ENCODE results near the gene CPEB4. TPM values are rescaled to one million over a fixed set of nuclear protein-coding genes. Genes with fewer than 3 reads are reported as not detected.

CPEB4 gene
- total RNA-seq, 2 experiments from 2014 or later, result 11.4 to 11.9 TPM

DNA sequence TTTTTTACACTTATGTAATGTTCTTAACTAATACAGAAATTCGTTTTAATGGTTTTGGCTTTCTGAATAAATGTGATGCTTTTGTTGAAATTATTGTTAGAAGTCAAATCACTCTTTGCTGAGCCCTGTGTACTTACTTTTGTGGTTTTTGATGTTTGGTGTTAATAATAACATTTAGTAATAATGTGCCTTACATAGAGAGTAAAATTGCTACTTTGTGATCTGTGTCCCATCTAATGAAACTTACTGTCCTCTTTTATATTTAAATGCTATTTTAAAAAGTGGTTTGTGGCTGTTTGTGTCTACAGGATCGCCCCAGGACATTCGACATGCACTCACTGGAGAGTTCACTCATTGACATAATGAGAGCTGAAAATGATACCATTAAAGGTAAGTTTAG is 22.1 kb downstream of the CPEB4 start:
- intact Hi-C loops (cut with micrococcal nuclease), result no loop called here
- peaks cover 6% of the 10 kb centered on the region for H3K4me1 Mint-ChIP-seq (ENCODE audit: low read depth)
- H3K36me3 Mint-ChIP-seq, result peaks cover 5% of the 10 kb centered on the region
- ChIA-PET POLR2A (no interaction called here), CTCF (no interaction called here)
- H3K9me3 Mint-ChIP-seq, result no peaks in the 10 kb centered on the region
- no peaks in the 10 kb centered on the region for H3K27me3 Mint-ChIP-seq
- H3K27ac Mint-ChIP-seq, result no peak overlapping the region
- no peak overlapping the region for H3K4me3 Mint-ChIP-seq
- DNase-seq, result no peak

DNA sequence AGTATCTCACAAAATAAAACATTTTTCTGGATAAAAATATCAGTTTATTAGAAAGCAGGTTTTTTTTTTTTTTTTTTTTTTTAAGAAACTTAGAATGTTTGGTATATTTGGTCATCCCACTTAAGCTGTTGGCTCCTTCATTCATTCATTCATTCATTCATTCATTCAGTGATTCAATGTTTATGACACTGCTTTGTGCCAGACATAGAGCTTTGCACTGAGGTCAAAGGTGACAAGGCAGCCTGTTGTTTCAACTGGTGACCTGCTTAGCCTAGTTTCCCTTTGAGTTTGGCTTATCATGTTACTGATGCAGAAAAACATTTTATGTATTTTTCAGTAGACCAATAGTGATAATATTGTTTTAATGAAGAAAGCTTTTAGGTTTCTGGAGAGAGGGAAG is 23.5 kb downstream of the CPEB4 start:
- intact Hi-C loops (cut with micrococcal nuclease), result no loop called here
- peaks cover 9% of the 10 kb centered on the region for H3K4me1 Mint-ChIP-seq (ENCODE audit: low read depth)
- no peak for DNase-seq
- H3K4me3 Mint-ChIP-seq, result no peak overlapping the region
- no peaks in the 10 kb centered on the region for H3K9me3 Mint-ChIP-seq
- ChIA-PET POLR2A (no interaction called here), CTCF (interaction anchor here (1.0 to 1.1 kb wide), 2 partner anchors 13 to 296 kb away, joined by 3 read pairs; partner anchors contain the start of gene BOD1)
- no peaks in the 10 kb centered on the region for H3K27me3 Mint-ChIP-seq
- H3K36me3 Mint-ChIP-seq, result peaks cover 5% of the 10 kb centered on the region
- H3K27ac Mint-ChIP-seq, result no peak overlapping the region

DNA sequence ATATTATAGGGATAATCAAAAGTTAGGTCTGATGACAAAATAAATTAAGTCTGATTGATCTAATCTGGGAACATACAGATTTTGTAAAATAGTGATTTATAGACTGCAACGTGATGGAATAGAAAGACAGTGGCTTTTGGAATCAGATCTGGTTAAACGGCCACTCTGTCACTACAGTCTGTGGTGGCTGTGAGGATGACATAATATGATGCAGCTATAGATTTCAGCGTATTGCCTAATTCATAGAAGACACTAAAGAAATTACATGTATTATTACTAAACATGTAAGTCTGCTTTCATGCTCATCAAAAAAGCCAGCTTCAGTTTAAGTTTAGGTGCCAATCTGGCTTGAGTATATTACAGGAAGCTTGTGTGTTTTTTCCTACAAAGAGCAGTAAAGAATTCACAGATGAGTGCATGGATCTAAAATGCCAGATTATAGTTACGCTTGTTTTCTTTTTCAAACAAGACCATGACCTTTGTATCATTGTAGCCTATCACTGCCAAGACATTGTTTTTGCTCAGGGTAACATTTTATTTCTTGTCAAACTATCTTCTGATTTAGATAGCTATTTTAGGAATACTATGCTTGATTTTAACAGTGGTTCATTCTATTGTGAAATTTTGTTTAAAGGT is 25.7 kb downstream of the CPEB4 start:
- peaks cover 4% of the 10 kb centered on the region for H3K4me1 Mint-ChIP-seq (ENCODE audit: low read depth)
- H3K9me3 Mint-ChIP-seq, result no peaks in the 10 kb centered on the region
- no peak for DNase-seq
- H3K27ac Mint-ChIP-seq, result no peak overlapping the region
- no peaks in the 10 kb centered on the region for H3K27me3 Mint-ChIP-seq
- CTCF ChIA-PET, result interaction anchor here (0.9 to 2.3 kb wide), 3 partner anchors 8 to 24 kb away, joined by 3 to 13 read pairs (median 3); no protein-coding TSS in a partner anchor
- intact Hi-C loops (cut with micrococcal nuclease), result no loop called here
- POLR2A ChIA-PET, result interaction anchor here (0.6 kb wide), 1 partner anchor 1109 kb away, joined by 4 read pairs; no protein-coding TSS in a partner anchor
- H3K4me3 Mint-ChIP-seq, result no peak overlapping the region
- peaks cover 5% of the 10 kb centered on the region for H3K36me3 Mint-ChIP-seq

DNA sequence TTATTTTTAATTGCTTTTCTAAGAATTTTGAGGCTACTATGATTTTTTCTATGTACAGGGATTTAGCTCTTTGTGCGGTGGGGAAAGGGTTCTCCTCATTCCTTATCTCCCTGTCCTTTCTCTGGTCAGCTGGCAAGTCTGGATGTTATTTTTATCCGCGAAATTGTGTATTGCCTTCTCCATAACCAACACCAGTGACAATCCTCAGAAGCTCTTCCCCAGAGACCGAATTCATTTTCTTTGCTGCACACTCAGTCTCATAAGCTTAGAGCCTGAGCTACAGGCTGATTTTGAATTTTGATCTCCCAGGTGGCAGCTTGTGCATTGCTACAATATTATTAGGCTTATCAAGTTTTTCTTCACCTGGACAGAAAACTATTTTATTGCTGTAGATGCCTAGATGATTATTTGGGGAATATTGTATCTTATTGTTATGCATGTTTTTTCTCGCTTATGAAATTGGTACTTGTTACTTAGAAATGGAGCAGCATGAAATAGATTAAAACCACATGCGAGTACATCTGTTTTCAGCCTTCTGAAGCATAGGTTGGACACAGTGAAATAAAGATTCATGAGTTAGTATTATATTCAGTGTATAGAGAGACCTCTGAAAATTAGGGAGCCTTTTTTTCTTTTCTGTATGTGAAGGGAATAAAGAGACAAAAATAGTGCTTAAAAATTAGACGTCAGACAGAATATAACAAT is 27.3 kb downstream of the CPEB4 start:
- ChIA-PET POLR2A (no interaction called here), CTCF (interaction anchor here (0.8 to 2.3 kb wide), 3 partner anchors 8 to 57 kb away, joined by 3 to 13 read pairs (median 3); no protein-coding TSS in a partner anchor)
- Mint-ChIP-seq H3K27ac (no peak overlapping the region), H3K4me1 (ENCODE audit: low read depth) (peaks cover 4% of the 10 kb centered on the region), H3K27me3 (no peaks in the 10 kb centered on the region), H3K4me3 (no peak overlapping the region), H3K9me3 (no peaks in the 10 kb centered on the region), H3K36me3 (peaks cover 5% of the 10 kb centered on the region)
- DNase-seq, result no peak
- intact Hi-C loops (cut with micrococcal nuclease), result loop anchor here (5.0 kb wide), 1 partner anchor 133 kb away; no protein-coding TSS in a partner anchor

DNA sequence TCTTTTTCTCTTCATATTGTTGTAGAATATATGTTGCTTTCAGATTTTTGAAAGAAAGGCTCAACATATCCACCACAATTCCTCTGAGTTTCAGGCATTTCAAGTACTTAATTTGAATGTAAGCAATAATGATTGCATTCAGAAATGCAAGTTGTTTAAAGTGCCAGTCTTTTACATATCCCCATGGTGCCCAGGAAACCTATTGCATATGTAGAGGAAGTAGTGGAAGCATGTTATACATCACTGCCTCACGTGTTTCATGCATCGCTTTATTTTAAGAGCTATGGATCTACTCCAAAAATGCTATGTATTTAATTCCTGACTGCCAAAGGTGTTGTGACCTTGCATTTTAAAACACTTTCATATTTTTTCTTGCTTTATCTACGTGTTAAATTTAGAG is 28.1 kb downstream of the CPEB4 start:
- CTCF ChIA-PET, result interaction anchor here (1.0 kb wide), 1 partner anchor 9 kb away, joined by 6 read pairs; no protein-coding TSS in a partner anchor
- peaks cover 5% of the 10 kb centered on the region for H3K36me3 Mint-ChIP-seq
- peaks cover 6% of the 10 kb centered on the region for H3K4me1 Mint-ChIP-seq (ENCODE audit: low read depth)
- no peaks in the 10 kb centered on the region for H3K27me3 Mint-ChIP-seq
- no peaks in the 10 kb centered on the region for H3K9me3 Mint-ChIP-seq
- intact Hi-C loops (cut with micrococcal nuclease), result loop anchor here (5.0 kb wide), 1 partner anchor 134 kb away; no protein-coding TSS in a partner anchor
- DNase-seq, result no peak
- POLR2A ChIA-PET, result no interaction called here
- no peak overlapping the region for H3K27ac Mint-ChIP-seq
- H3K4me3 Mint-ChIP-seq, result no peak overlapping the region

DNA sequence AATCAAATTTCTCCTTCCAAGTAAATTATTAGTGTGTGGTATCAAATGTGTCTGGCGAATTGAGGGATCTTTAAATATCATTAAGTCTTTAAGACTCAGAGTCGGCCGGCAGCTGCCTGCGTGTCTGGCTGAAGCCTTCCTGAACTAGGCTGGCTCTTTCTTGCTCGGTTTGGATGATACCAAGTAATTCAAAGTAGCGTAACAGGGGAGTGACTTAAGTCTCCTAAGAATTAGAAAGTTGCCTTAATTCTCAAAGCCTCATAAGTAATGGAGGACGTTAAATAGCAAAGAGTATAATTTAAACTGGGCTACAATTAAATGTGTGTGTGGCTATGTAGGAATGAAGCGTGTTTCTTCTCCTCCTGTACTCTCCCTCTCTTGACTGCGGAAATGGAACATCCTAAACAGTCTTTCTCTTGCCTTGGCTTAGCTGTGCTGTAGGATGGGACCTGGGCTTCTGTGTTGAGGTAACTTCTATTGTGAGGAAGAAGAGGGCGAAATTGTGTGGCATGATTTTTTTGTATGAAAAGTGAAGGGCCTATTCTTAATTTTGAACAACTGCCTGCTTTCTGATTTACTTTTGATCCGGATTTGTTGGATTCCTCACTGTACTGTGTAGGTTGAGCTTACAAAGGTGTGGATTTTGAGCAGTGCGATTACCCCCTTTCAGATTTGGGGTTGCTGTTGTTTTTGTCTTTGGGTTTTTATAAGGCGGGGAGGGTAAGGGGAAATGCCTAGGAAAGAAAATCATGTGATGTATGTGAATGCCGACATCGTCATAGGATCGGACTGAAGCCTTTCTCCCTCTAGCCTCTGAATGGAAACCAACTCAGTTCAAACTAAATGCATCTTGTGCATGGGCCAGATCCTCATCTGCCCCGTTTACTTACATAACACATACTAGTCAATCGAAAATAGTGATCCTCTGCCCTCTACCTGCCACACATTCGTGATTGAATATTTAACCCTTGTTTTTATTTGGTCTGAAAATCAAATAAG is 29.9 kb downstream of the CPEB4 start:
- intact Hi-C loops (cut with micrococcal nuclease), result loop anchor here (1.0 to 5.0 kb wide), 3 partner anchors 30 to 302 kb away; partner anchors contain the start of genes BOD1 and CPEB4
- peaks cover 6% of the 10 kb centered on the region for H3K4me1 Mint-ChIP-seq (ENCODE audit: low read depth)
- peaks cover 1% of the 10 kb centered on the region for H3K36me3 Mint-ChIP-seq
- H3K27me3 Mint-ChIP-seq, result no peaks in the 10 kb centered on the region
- H3K27ac Mint-ChIP-seq, result no peak overlapping the region
- peak; percentile 65 for DNase-seq
- no peaks in the 10 kb centered on the region for H3K9me3 Mint-ChIP-seq
- ChIA-PET POLR2A (interaction anchor here (0.7 to 1.5 kb wide), 6 partner anchors 9 to 302 kb away, joined by 3 to 7 read pairs (median 4); partner anchors contain the start of gene CPEB4), CTCF (interaction anchor here (0.6 to 2.3 kb wide), 5 partner anchors 10 to 303 kb away, joined by 3 to 14 read pairs (median 5); partner anchors contain the start of genes BOD1 and CPEB4)
- no peak overlapping the region for H3K4me3 Mint-ChIP-seq

DNA sequence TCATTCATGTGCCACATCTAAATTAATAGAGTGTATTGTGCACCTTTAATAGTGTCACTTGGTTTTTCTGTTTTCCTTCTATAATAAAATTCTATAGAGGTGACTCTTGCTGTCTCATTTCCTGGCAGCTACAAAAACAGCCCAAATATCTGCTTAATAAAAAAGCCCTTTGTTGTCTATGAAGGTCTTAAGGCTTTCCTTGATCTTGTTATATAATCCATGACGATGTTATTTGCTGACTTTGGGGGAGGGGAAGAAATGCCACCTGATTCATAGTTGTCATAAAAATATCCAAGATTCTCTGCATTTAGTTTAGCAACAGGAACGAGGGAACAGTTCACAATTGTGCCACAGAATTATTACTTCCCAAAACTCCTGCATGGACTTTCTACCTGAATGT is 31.3 kb downstream of the CPEB4 start:
- no peaks in the 10 kb centered on the region for H3K9me3 Mint-ChIP-seq
- ChIA-PET POLR2A (no interaction called here), CTCF (interaction anchor here (2.3 kb wide), 1 partner anchor 304 kb away, joined by 14 read pairs; the partner anchor contains the start of gene BOD1)
- DNase-seq, result no peak
- no peak overlapping the region for H3K27ac Mint-ChIP-seq
- H3K4me3 Mint-ChIP-seq, result no peak overlapping the region
- peaks cover 6% of the 10 kb centered on the region for H3K4me1 Mint-ChIP-seq (ENCODE audit: low read depth)
- intact Hi-C loops (cut with micrococcal nuclease), result loop anchor here (5.0 kb wide), 1 partner anchor 137 kb away; no protein-coding TSS in a partner anchor
- H3K36me3 Mint-ChIP-seq, result no peaks in the 10 kb centered on the region
- no peaks in the 10 kb centered on the region for H3K27me3 Mint-ChIP-seq

DNA sequence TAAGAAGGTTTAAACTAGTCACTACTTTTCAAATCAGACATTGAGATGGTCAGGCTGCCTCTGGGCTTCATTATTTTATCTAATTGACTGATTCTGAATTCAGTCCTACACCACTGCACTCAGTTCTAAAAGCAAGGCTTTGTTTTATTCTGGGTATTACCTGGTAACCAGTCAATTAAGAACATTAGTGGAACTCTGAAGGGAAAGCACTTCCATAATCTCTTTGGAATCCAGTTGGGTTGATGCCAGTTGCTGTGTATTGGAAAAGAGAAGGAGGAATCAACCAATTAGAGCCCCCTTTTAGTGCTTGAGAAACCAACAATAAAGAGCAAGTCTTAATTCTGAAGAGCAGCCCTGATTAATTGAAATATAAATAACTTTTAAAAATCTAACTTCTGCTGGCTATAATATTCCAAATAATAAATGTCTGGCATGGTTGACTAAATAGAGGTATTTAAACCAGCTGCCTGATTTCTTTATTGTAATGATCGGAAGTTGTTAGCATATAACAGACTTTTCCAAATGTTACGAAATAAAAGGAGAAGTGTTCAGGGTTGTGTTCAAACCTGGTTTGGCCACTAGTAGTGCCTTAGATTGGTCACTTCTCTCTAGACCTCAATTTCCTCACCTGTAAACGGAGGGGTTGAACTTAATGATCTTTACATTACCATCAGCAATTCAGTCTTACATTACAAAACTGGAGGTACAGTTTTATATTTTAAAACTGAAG is 32.0 kb downstream of the CPEB4 start:
- intact Hi-C loops (cut with micrococcal nuclease), result no loop called here
- H3K4me3 Mint-ChIP-seq, result no peak overlapping the region
- CTCF ChIA-PET, result no interaction called here

DNA sequence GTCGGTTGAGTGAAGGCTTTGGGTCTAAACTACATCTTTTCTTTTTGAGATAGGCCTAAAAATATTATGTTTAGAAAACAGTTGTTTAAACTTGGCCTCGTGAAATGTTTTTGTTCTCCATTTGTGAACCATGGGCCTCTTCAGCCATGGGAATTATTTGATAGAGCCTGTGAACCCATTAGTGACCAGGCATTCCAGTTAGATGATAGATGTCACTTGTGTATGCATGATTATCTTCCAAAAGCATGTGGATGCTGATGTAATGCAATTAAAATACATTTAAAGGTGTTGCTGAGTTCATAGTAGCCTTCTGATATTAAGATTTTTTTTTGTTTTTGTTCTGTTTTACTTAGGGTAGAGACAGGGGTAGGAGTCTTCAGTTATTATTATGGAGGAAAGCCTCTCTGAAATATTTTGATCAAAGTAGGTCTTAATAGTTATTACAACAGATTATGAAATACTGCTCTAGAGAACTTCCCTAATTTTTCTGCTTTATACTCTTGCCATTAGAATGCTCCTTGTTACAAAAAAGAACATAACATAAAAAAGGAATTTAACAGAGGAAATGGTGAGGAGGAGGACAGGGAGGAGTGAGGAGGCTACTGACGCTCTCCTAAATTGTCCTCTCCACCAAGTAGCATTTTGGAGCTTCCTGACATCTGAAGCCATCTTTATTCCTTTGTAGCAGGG is 32.9 kb downstream of the CPEB4 start:
- H3K27me3 Mint-ChIP-seq, result no peaks in the 10 kb centered on the region
- no peak overlapping the region for H3K27ac Mint-ChIP-seq
- intact Hi-C loops (cut with micrococcal nuclease), result no loop called here
- no peak for DNase-seq
- H3K4me1 Mint-ChIP-seq (ENCODE audit: low read depth), result peaks cover 12% of the 10 kb centered on the region
- ChIA-PET POLR2A (no interaction called here), CTCF (interaction anchor here (1.7 kb wide), 1 partner anchor 8 kb away, joined by 3 read pairs; no protein-coding TSS in a partner anchor)
- no peaks in the 10 kb centered on the region for H3K36me3 Mint-ChIP-seq
- H3K9me3 Mint-ChIP-seq, result no peaks in the 10 kb centered on the region
- no peak overlapping the region for H3K4me3 Mint-ChIP-seq

More for the DNA sequence above, 32.0 kb downstream of the CPEB4 start:
- DNase-seq, result no peak
- peaks cover 11% of the 10 kb centered on the region for H3K4me1 Mint-ChIP-seq (ENCODE audit: low read depth)
- H3K9me3 Mint-ChIP-seq, result no peaks in the 10 kb centered on the region
- no peaks in the 10 kb centered on the region for H3K36me3 Mint-ChIP-seq
- no peak overlapping the region for H3K27ac Mint-ChIP-seq
- POLR2A ChIA-PET, result no interaction called here
- no peaks in the 10 kb centered on the region for H3K27me3 Mint-ChIP-seq

DNA sequence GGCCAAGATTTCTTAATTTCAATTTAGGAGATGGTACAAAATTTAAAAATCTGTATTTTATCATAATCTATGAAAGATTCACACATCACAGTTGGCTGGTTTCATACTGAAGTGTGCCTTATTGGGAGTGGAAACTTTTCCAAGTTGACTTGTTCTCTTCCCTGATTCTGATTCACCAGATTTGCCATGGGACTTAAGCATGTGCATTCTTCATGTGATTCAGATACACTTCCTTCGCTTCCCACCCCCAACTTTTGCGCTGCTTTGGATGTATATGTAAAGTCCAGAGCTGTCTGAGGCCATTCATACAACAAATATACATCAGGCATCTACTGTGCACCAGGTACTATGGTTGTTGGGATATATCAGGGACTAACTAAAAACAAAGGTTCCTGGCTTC is 34.4 kb downstream of the CPEB4 start:
- ChIA-PET POLR2A (no interaction called here), CTCF (interaction anchor here (1.7 kb wide), 1 partner anchor 9 kb away, joined by 3 read pairs; no protein-coding TSS in a partner anchor)
- intact Hi-C loops (cut with micrococcal nuclease), result no loop called here
- Mint-ChIP-seq H3K4me1 (ENCODE audit: low read depth) (peaks cover 8% of the 10 kb centered on the region), H3K36me3 (no peaks in the 10 kb centered on the region), H3K27me3 (no peaks in the 10 kb centered on the region), H3K4me3 (no peak overlapping the region), H3K27ac (no peak overlapping the region), H3K9me3 (no peaks in the 10 kb centered on the region)
- DNase-seq, result no peak
